CD8-positive, alpha-beta memory T cell (primary cell): Measurements from ENCODE around the gene NRP1. TPM values are rescaled to one million over a fixed set of nuclear protein-coding genes. Genes with fewer than 3 reads are reported as not detected.

Experiments used
- CTCF ChIA-PET: fragments of 350-600 bp; sonication (Branson Sonifier 250); formaldehyde crosslinking; loops from one replicate; lab custom pipeline; 2021; ENCODE audit warnings: antibody characterized with exemption; lab: Charles Lee
- POLR2A ChIA-PET: fragments of 350-600 bp; sonication (Branson Sonifier 250); formaldehyde crosslinking; loops from one replicate; lab custom pipeline; 2021; ENCODE audit warnings: antibody characterized with exemption; lab: Charles Lee
- DNase-seq, 5 donors: peaks; one replicate each; pipeline versions ENCODE4 v3.0.0 to v3.0.0-alpha.2; 2020 to 2022; ENCODE audit warnings: mixed read lengths in 1 of 5
- H3K27ac ChIP-seq: one replicate; pipeline ENCODE4 v1.7.0; 2013; ENCODE audit warnings: low read depth, mild to moderate bottlenecking, low read length, moderate library complexity
- H3K27me3 ChIP-seq: 2 replicates; pipeline ENCODE4 v1.7.0; 2013; ENCODE audit warnings: low read length, mild to moderate bottlenecking; ENCODE audit not compliant: insufficient read depth, poor library complexity, severe bottlenecking
- H3K36me3 ChIP-seq: 2 replicates; pipeline ENCODE4 v1.7.0; 2013; ENCODE audit warnings: mild to moderate bottlenecking, low read length, moderate library complexity; ENCODE audit not compliant: insufficient read depth
- H3K4me1 ChIP-seq: 2 replicates; pipeline ENCODE4 v1.7.0; 2013; ENCODE audit warnings: mild to moderate bottlenecking, low read length, moderate library complexity; ENCODE audit not compliant: insufficient read depth
- H3K4me3 ChIP-seq: 2 replicates; pipeline ENCODE4 v1.7.0; 2013; ENCODE audit warnings: mild to moderate bottlenecking, low read length
- H3K9me3 ChIP-seq: 2 replicates; pipeline ENCODE4 v1.7.0; 2013; ENCODE audit warnings: mild to moderate bottlenecking, low read length
- H3K27ac Mint-ChIP-seq, 8 donors: one replicate each; pipeline ENCODE4 v1.8.0; 2020 to 2021; ENCODE audit warnings: mixed read lengths in 8 of 8, mild to moderate bottlenecking in 6 of 8, inconsistent platforms in 3 of 8, moderate library complexity in 3 of 8
- H3K27me3 Mint-ChIP-seq, 2 donors: one replicate each; pipeline ENCODE4 v1.8.0; 2020 to 2021; ENCODE audit warnings: mixed read lengths in 2 of 2, mild to moderate bottlenecking in 1 of 2, moderate library complexity in 1 of 2
- H3K36me3 Mint-ChIP-seq, 3 donors: one replicate each; pipeline ENCODE4 v1.8.0; 2020 to 2021; ENCODE audit warnings: mixed read lengths in 3 of 3, inconsistent platforms in 1 of 3, mild to moderate bottlenecking in 1 of 3
- H3K4me1 Mint-ChIP-seq, 3 donors: one replicate each; pipeline ENCODE4 v1.8.0; 2020 to 2021; ENCODE audit warnings: mixed read lengths in 3 of 3, inconsistent platforms in 1 of 3, mild to moderate bottlenecking in 1 of 3
- H3K4me3 Mint-ChIP-seq, 7 donors: one replicate each; pipeline ENCODE4 v1.8.0; 2020 to 2021; ENCODE audit warnings: mixed read lengths in 7 of 7, mild to moderate bottlenecking in 6 of 7, moderate library complexity in 4 of 7, inconsistent platforms in 2 of 7
- H3K9me3 Mint-ChIP-seq, 5 donors: one replicate each; pipeline ENCODE4 v1.8.0; 2020 to 2022; ENCODE audit warnings: mixed read lengths in 5 of 5, mild to moderate bottlenecking in 3 of 5, moderate library complexity in 2 of 5, inconsistent platforms in 1 of 5
- polyA plus RNA-seq: library from polyadenylated mRNA; unstranded; fragments of 300-500 nt; fragmentation: Illumina TruSeq; gene quantifications from one replicate; pipeline ENCODE4 v1.2.3, GENCODE V29; 2021
- total RNA-seq, 2 experiments: library from RNA; stranded (reverse); gene quantifications; one replicate each; pipeline ENCODE4 v1.2.3, GENCODE V29; 2021

NRP1 gene
- total and polyA plus RNA-seq, 3 experiments from 2014 or later: 2.1 to 2.2 TPM; not detected in 1

GRCh38 chr10:33150146-33150545 is 184.3 kb downstream of the NRP1 start:
- H3K4me1 ChIP-seq: peaks cover 29% of the 10 kb centered on the region
- peaks cover 0 to 7% (median 4%) of the 10 kb centered on the region in 3 donors for H3K36me3 Mint-ChIP-seq
- H3K9me3 ChIP-seq: no peaks in the 10 kb centered on the region
- peaks cover 41 to 67% (median 53%) of the 10 kb centered on the region in 3 donors for H3K4me1 Mint-ChIP-seq
- peak overlapping the region; percentile 60 to 98 (median 84) for H3K27ac Mint-ChIP-seq
- H3K27ac ChIP-seq: no peak overlapping the region
- H3K27me3 Mint-ChIP-seq: peaks cover 0 to 2% of the 10 kb centered on the region in 2 donors
- peak overlapping the region in 1 of 7 donors; percentile 45 for H3K4me3 Mint-ChIP-seq
- DNase-seq: no peak
- H3K9me3 Mint-ChIP-seq: peaks cover 0 to 2% (median 0%) of the 10 kb centered on the region in 5 donors
- no peak overlapping the region for H3K4me3 ChIP-seq
- ChIA-PET POLR2A (no interaction called here), CTCF (interaction anchor here (1.3 kb wide), 1 partner anchor 165 kb away, joined by 3 read pairs; no protein-coding TSS in a partner anchor)
- H3K36me3 ChIP-seq: no peaks in the 10 kb centered on the region
- H3K27me3 ChIP-seq: no peaks in the 10 kb centered on the region

GRCh38 chr10:33147013-33147310 is 187.5 kb downstream of the NRP1 start:
- CTCF ChIA-PET: interaction anchor here (1.2 kb wide), 1 partner anchor 11 kb away, joined by 3 read pairs; no protein-coding TSS in a partner anchor
- POLR2A ChIA-PET: no interaction called here
- Histone ChIP-seq H3K27ac (no peak overlapping the region), H3K27me3 (no peaks in the 10 kb centered on the region), H3K36me3 (no peaks in the 10 kb centered on the region), H3K9me3 (no peaks in the 10 kb centered on the region), H3K4me1 (peaks cover 25% of the 10 kb centered on the region), H3K4me3 (no peak overlapping the region)
- DNase-seq: no peak
- no peaks in the 10 kb centered on the region for H3K27me3 Mint-ChIP-seq
- no peak overlapping the region for H3K4me3 Mint-ChIP-seq
- peaks cover 0 to 7% (median 4%) of the 10 kb centered on the region in 3 donors for H3K36me3 Mint-ChIP-seq
- H3K4me1 Mint-ChIP-seq: peaks cover 40 to 56% (median 52%) of the 10 kb centered on the region in 3 donors
- peak overlapping the region in 2 of 8 donors; percentile 58 to 59 for H3K27ac Mint-ChIP-seq
- H3K9me3 Mint-ChIP-seq: peaks cover 0 to 2% (median 0%) of the 10 kb centered on the region in 5 donors

- Histone ChIP-seq H3K27me3 (no peaks in the 10 kb centered on the region), H3K9me3 (no peaks in the 10 kb centered on the region), H3K27ac (no peak overlapping the region), H3K36me3 (no peaks in the 10 kb centered on the region), H3K4me3 (no peak overlapping the region), H3K4me1 (peaks cover 23% of the 10 kb centered on the region)
- H3K4me1 Mint-ChIP-seq: peaks cover 42 to 55% (median 52%) of the 10 kb centered on the region in 3 donors
- DNase-seq: no peak
- H3K27ac Mint-ChIP-seq: peak overlapping the region in 5 of 8 donors; percentile 5 to 58 (median 44)
- H3K27me3 Mint-ChIP-seq: no peaks in the 10 kb centered on the region
- H3K4me3 Mint-ChIP-seq: no peak overlapping the region
- ChIA-PET CTCF (interaction anchor here (1.2 kb wide), 1 partner anchor 10 kb away, joined by 3 read pairs; no protein-coding TSS in a partner anchor), POLR2A (no interaction called here)
- peaks cover 0 to 2% (median 0%) of the 10 kb centered on the region in 5 donors for H3K9me3 Mint-ChIP-seq
- H3K36me3 Mint-ChIP-seq: peaks cover 0 to 7% (median 4%) of the 10 kb centered on the region in 3 donors
Measured at GRCh38 chr10:33146189-33147012, 188.1 kb downstream of the NRP1 start.

- H3K4me3 ChIP-seq: no peak overlapping the region
- DNase-seq: no peak
- H3K9me3 Mint-ChIP-seq: peaks cover 0 to 2% (median 0%) of the 10 kb centered on the region in 5 donors
- peak overlapping the region in 1 of 7 donors; percentile 56 for H3K4me3 Mint-ChIP-seq
- peak overlapping the region in 2 of 8 donors; percentile 35 to 61 for H3K27ac Mint-ChIP-seq
- H3K4me1 Mint-ChIP-seq: peaks cover 41 to 55% (median 52%) of the 10 kb centered on the region in 3 donors
- no peaks in the 10 kb centered on the region for H3K9me3 ChIP-seq
- H3K27ac ChIP-seq: no peak overlapping the region
- H3K4me1 ChIP-seq: peaks cover 15% of the 10 kb centered on the region
- POLR2A ChIA-PET: interaction anchor here (0.7 kb wide), 1 partner anchor 164 kb away, joined by 3 read pairs; no protein-coding TSS in a partner anchor
- no peaks in the 10 kb centered on the region for H3K36me3 ChIP-seq
- H3K27me3 ChIP-seq: no peaks in the 10 kb centered on the region
- H3K36me3 Mint-ChIP-seq: peaks cover 0 to 4% (median 4%) of the 10 kb centered on the region in 3 donors
- CTCF ChIA-PET: no interaction called here
- no peaks in the 10 kb centered on the region for H3K27me3 Mint-ChIP-seq
Measured at GRCh38 chr10:33145451-33146188, 188.8 kb downstream of the NRP1 start.

- peaks cover 34% of the 10 kb centered on the region for H3K4me1 ChIP-seq
- Mint-ChIP-seq H3K27me3 (peaks cover 0 to 2% of the 10 kb centered on the region in 2 donors), H3K9me3 (peaks cover 0 to 2% (median 0%) of the 10 kb centered on the region in 5 donors), H3K27ac (peak overlapping the region; percentile 52 to 97 (median 82)), H3K4me1 (peaks cover 51 to 70% (median 66%) of the 10 kb centered on the region in 3 donors), H3K36me3 (no peaks in the 10 kb centered on the region), H3K4me3 (peak overlapping the region in 4 of 7 donors; percentile 5 to 33 (median 16))
- no peak overlapping the region for H3K27ac ChIP-seq
- no peak overlapping the region for H3K4me3 ChIP-seq
- CTCF ChIA-PET: interaction anchor here (1.4 to 2.1 kb wide), 2 partner anchors 27 to 230 kb away, joined by 3 to 6 read pairs; no protein-coding TSS in a partner anchor
- no peak for DNase-seq
- H3K36me3 ChIP-seq: no peaks in the 10 kb centered on the region
- no peaks in the 10 kb centered on the region for H3K27me3 ChIP-seq
- POLR2A ChIA-PET: no interaction called here
- H3K9me3 ChIP-seq: no peaks in the 10 kb centered on the region
Measured at GRCh38 chr10:33143160-33143728, 191.2 kb downstream of the NRP1 start.

- Histone ChIP-seq H3K36me3 (no peaks in the 10 kb centered on the region), H3K4me3 (no peak overlapping the region), H3K27me3 (no peaks in the 10 kb centered on the region), H3K27ac (no peak overlapping the region), H3K9me3 (no peaks in the 10 kb centered on the region), H3K4me1 (peaks cover 43% of the 10 kb centered on the region)
- H3K36me3 Mint-ChIP-seq: no peaks in the 10 kb centered on the region
- peak overlapping the region in 5 of 8 donors; percentile 57 to 73 (median 66) for H3K27ac Mint-ChIP-seq
- H3K27me3 Mint-ChIP-seq: peaks cover 0 to 2% of the 10 kb centered on the region in 2 donors
- DNase-seq: no peak
- no peaks in the 10 kb centered on the region for H3K9me3 Mint-ChIP-seq
- peaks cover 60 to 80% (median 75%) of the 10 kb centered on the region in 3 donors for H3K4me1 Mint-ChIP-seq
- no peak overlapping the region for H3K4me3 Mint-ChIP-seq
- CTCF ChIA-PET: interaction anchor here (1.4 to 2.1 kb wide), 2 partner anchors 26 to 229 kb away, joined by 3 to 6 read pairs; no protein-coding TSS in a partner anchor
- POLR2A ChIA-PET: interaction anchor here (0.6 kb wide), 1 partner anchor 94 kb away, joined by 4 read pairs; no protein-coding TSS in a partner anchor
Measured at GRCh38 chr10:33142295-33142694, 192.2 kb downstream of the NRP1 start.

- Histone ChIP-seq H3K27me3 (no peaks in the 10 kb centered on the region), H3K36me3 (no peaks in the 10 kb centered on the region), H3K27ac (no peak overlapping the region), H3K4me3 (no peak overlapping the region), H3K9me3 (no peaks in the 10 kb centered on the region), H3K4me1 (peaks cover 54% of the 10 kb centered on the region)
- H3K27me3 Mint-ChIP-seq: peaks cover 0 to 2% of the 10 kb centered on the region in 2 donors
- DNase-seq: no peak
- ChIA-PET CTCF (interaction anchor here (1.6 to 2.1 kb wide), 2 partner anchors 13 to 25 kb away, joined by 3 to 15 read pairs; no protein-coding TSS in a partner anchor), POLR2A (interaction anchor here (0.6 kb wide), 1 partner anchor 161 kb away, joined by 3 read pairs; no protein-coding TSS in a partner anchor)
- no peak overlapping the region for H3K4me3 Mint-ChIP-seq
- peak overlapping the region; percentile 13 to 100 (median 88) for H3K27ac Mint-ChIP-seq
- H3K36me3 Mint-ChIP-seq: no peaks in the 10 kb centered on the region
- peaks cover 69 to 84% (median 83%) of the 10 kb centered on the region in 3 donors for H3K4me1 Mint-ChIP-seq
- H3K9me3 Mint-ChIP-seq: no peaks in the 10 kb centered on the region
Measured at GRCh38 chr10:33141251-33141650, 193.2 kb downstream of the NRP1 start.
